Gastroesophageal sphincter (tissue), 4 donors: ENCODE measurements around the gene TMEM116. TPM values are rescaled to one million over a fixed set of nuclear protein-coding genes. Genes with fewer than 3 reads are reported as not detected.
A peak's percentile ranks its signal among the peaks of the same experiment; 100 is the strongest.
"Not testable (repeated sequence)": the region's sequence is repeated elsewhere in the genome, so short reads cannot be mapped to it uniquely, and the experiment has no call there.

Experiments
- ATAC-seq: fragments of 150-250 bp; one replicate; pipeline ENCODE4 v1.9.1; 2016; ENCODE audit warnings: mild to moderate bottlenecking, moderate library complexity
- H3K27ac ChIP-seq, 4 donors: fragments of 200-600 bp; sonication (generic) in 3 of 4; 1 replicate in 3 of 4; 2 replicates in 1 of 4; pipeline ENCODE4 v1.5.1; 2016 to 2019
- H3K27me3 ChIP-seq: fragments of 200-600 bp; sonication (generic); one replicate; pipeline ENCODE4 v1.5.1; 2019
- H3K36me3 ChIP-seq, 2 donors: fragments of 200-600 bp; sonication (generic); one replicate each; pipeline ENCODE4 v1.5.1; 2019; ENCODE audit warnings: control low read depth in 1 of 2
- H3K4me1 ChIP-seq, 3 donors: fragments of 200-600 bp; sonication (generic); 1 replicate in 2 of 3; 2 replicates in 1 of 3; pipeline ENCODE4 v1.5.1; 2016 to 2019; ENCODE audit warnings: control low read depth in 2 of 3
- H3K4me3 ChIP-seq, 2 donors: fragments of 200-600 bp; sonication (generic); one replicate each; pipeline ENCODE4 v1.5.1; 2019; ENCODE audit warnings: mild to moderate bottlenecking in 1 of 2, moderate library complexity in 1 of 2
- H3K9me3 ChIP-seq, 3 donors: fragments of 200-600 bp; sonication (generic); one replicate each; pipeline ENCODE4 v1.5.1; 2017 to 2019; ENCODE audit warnings: control low read depth in 2 of 3
- CTCF ChIP-seq, 4 experiments: fragments of 200-600 bp in 2 of 4; fragments of 450-650 bp in 2 of 4; sonication (generic) in 1 of 4; IDR thresholded peaks; one replicate each; pipeline ENCODE4 v1.5.1; 2017 to 2019; ENCODE audit warnings: antibody characterized with exemption in 4 of 4, mild to moderate bottlenecking in 2 of 4, moderate library complexity in 2 of 4
- EP300 ChIP-seq: sonication (generic); formaldehyde crosslinking; IDR thresholded peaks from one replicate; pipeline ENCODE4 v1.6.1; 2017; ENCODE audit warnings: antibody characterized with exemption, mild to moderate bottlenecking
- POLR2A ChIP-seq, 2 donors: fragments of 450-650 bp; IDR thresholded peaks; one replicate each; pipeline ENCODE4 v1.6.1; 2017; ENCODE audit warnings: antibody characterized with exemption in 2 of 2, mild to moderate bottlenecking in 2 of 2, moderate library complexity in 1 of 2
- POLR2AphosphoS5 ChIP-seq: sonication (generic); formaldehyde crosslinking; IDR thresholded peaks from one replicate; pipeline ENCODE4 v1.6.1; 2017; ENCODE audit warnings: antibody characterized with exemption
- WGBS, 2 donors: methylation state at CpG; one replicate each; pipeline ENCODE4 v1.1.5; 2018; ENCODE audit warnings: low coverage in 1 of 2; 5-methylcytosine and 5-hydroxymethylcytosine counted together
- total RNA-seq, 4 donors: library from RNA; depleted of rRNA; stranded (reverse); fragments of >200 nt; gene quantifications; one replicate each; pipeline ENCODE4 v1.1.0, GENCODE V29; 2016

Gene TMEM116
- 10 to 100 TPM in 1 of 4 donors, 1 to 10 TPM in 3; 6.4 to 11.4 (median 6.7) TPM for total RNA-seq

- Histone ChIP-seq H3K36me3 (peaks cover 0 to 15% of the 10 kb centered on the region in 2 donors), H3K27me3 (no peaks in the 10 kb centered on the region), H3K9me3 (no peaks in the 10 kb centered on the region), H3K27ac (peak within 1 kb of the TSS; percentile 86 to 99 (median 96)), H3K4me3 (peak within 1 kb of the TSS; percentile 76 to 87), H3K4me1 (peaks cover 0 to 60% (median 12%) of the 10 kb centered on the region in 3 donors)
- ATAC-seq, result peak; percentile 94
- 0% methylated on average over 11 to 18 of the region's 67 CpGs for WGBS, 2 donors
- TF ChIP-seq CTCF (IDR thresholded peaks at IDR 0.05) (peak; percentile 38 to 88 (median 74)), POLR2AphosphoS5 (peak; percentile 99), POLR2A (IDR thresholded peaks at IDR 0.05) (peak; percentile 91 to 95), EP300 (no peak)
Observed at GRCh38 chr12:112012775-112013600, at the start of gene TMEM116, which contains the start of gene ERP29. Gene TMEM116 (minus strand): TSS chr12:112013165. CDS start chr12:112005270, 7,895 bp downstream. Gene ERP29 (plus strand): TSS chr12:112013426. CDS start chr12:112013466, 40 bp downstream.

- Histone ChIP-seq H3K4me3 (no peak overlapping the region), H3K27ac (no peak overlapping the region), H3K27me3 (no peaks in the 10 kb centered on the region), H3K9me3 (no peaks in the 10 kb centered on the region), H3K4me1 (no peaks in the 10 kb centered on the region), H3K36me3 (peaks cover 0 to 98% of the 10 kb centered on the region in 2 donors)
- TF ChIP-seq POLR2A (IDR thresholded peaks at IDR 0.05), result no peak
- TF ChIP-seq EP300, result no peak
- no peak for TF ChIP-seq CTCF (IDR thresholded peaks at IDR 0.05)
- TF ChIP-seq POLR2AphosphoS5, result no peak
- 78 to 80% methylated on average over 1 to 2 of the region's 2 CpGs for WGBS, 2 donors
- no peak for ATAC-seq
Observed at GRCh38 chr12:112061137-112061536, 48.2 kb upstream of the TMEM116 start.

GRCh38 chr12:112049351-112049750 lies 36.4 kb upstream of the TMEM116 start:
- ATAC-seq, result no peak
- Histone ChIP-seq H3K27ac (peak overlapping the region; percentile 14 to 84 (median 58)), H3K4me3 (no peak overlapping the region), H3K9me3 (no peaks in the 10 kb centered on the region), H3K27me3 (no peaks in the 10 kb centered on the region), H3K4me1 (peaks cover 0 to 60% (median 11%) of the 10 kb centered on the region in 3 donors), H3K36me3 (peaks cover 2 to 84% of the 10 kb centered on the region in 2 donors)
- TF ChIP-seq POLR2A (IDR thresholded peaks at IDR 0.05) (no peak), POLR2AphosphoS5 (no peak), CTCF (IDR thresholded peaks at IDR 0.05) (no peak), EP300 (no peak)
- 84 to 99% methylated on average over 6 to 12 of the region's 13 CpGs for WGBS, 2 donors

GRCh38 chr12:112046003-112046402 lies 33.0 kb upstream of the TMEM116 start:
- H3K27ac ChIP-seq, result peak overlapping the region; percentile 79 to 94 (median 82)
- H3K27me3 ChIP-seq, result no peaks in the 10 kb centered on the region
- TF ChIP-seq EP300 (no peak), CTCF (IDR thresholded peaks at IDR 0.05) (peak in 2 of 4 experiments; percentile 19 to 23), POLR2AphosphoS5 (peak; percentile 63), POLR2A (IDR thresholded peaks at IDR 0.05) (no peak)
- H3K4me1 ChIP-seq, result peaks cover 0 to 60% (median 11%) of the 10 kb centered on the region in 3 donors
- H3K9me3 ChIP-seq, result no peaks in the 10 kb centered on the region
- no peak overlapping the region for H3K4me3 ChIP-seq
- ATAC-seq, result peak; percentile 87
- 41 to 49% methylated on average over 4 of the region's 4 CpGs for WGBS, 2 donors
- H3K36me3 ChIP-seq, result peaks cover 0 to 84% of the 10 kb centered on the region in 2 donors

GRCh38 chr12:112036614-112037013 lies 23.6 kb upstream of the TMEM116 start:
- H3K27ac ChIP-seq, H3K4me3 ChIP-seq, H3K27me3 ChIP-seq, H3K9me3 ChIP-seq, ATAC-seq, H3K4me1 ChIP-seq: not testable (repeated sequence)
- WGBS, 2 donors, result 87 to 94% methylated on average over 6 to 11 of the region's 12 CpGs
- peaks cover 5 to 95% of the 10 kb centered on the region in 2 donors for H3K36me3 ChIP-seq
